ENCODE measurements around the gene RABL3.
"Not testable (repeated sequence)": the region's sequence is repeated elsewhere in the genome, so short reads cannot be mapped to it uniquely, and the experiment has no call there.

RABL3 gene, protein sequence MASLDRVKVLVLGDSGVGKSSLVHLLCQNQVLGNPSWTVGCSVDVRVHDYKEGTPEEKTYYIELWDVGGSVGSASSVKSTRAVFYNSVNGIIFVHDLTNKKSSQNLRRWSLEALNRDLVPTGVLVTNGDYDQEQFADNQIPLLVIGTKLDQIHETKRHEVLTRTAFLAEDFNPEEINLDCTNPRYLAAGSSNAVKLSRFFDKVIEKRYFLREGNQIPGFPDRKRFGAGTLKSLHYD

DNA sequence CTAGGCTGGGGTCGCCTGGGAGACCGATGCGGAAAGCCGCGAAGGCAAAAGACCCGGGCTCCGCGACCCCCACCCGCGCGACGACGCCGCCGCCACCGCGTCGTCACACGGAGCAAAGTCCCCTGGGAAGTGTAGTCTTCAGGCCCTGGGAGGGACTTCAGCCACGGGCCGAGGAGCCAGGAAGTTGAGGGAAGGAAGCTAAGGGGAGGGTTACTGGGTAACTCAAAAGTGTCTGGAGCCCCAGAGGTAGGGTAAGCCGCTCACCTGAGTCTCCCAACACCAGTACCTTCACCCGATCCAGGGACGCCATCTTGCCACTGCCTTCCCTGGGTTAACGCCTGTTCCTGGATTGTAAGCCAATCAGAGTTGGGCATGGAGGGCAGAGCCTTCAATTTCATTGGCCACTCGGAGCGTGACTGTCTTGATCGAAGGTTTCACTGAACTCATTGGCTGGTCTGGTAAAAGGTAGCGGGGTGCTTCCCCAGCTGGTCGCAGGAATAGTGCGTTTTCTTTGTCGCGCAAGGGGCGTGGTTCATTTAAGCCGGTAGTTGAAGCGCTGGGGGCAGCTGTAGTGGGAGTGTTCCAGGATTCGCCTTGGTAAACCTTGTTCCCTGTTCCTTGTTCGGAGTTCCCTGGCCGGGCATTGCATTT, at the start of gene RABL3, which contains the start of gene GTF2E1:
Gene RABL3 (minus strand): TSS at position 319 of the 651 bp plus-strand sequence. CDS start 9 bp downstream, at position 310.
Gene GTF2E1 (plus strand): TSS at position 547 of the 651 bp plus-strand sequence. CDS start 7,809 bp downstream, outside the sequence.
- DNase-seq: peak; percentile 81 to 99 (median 97)

DNA sequence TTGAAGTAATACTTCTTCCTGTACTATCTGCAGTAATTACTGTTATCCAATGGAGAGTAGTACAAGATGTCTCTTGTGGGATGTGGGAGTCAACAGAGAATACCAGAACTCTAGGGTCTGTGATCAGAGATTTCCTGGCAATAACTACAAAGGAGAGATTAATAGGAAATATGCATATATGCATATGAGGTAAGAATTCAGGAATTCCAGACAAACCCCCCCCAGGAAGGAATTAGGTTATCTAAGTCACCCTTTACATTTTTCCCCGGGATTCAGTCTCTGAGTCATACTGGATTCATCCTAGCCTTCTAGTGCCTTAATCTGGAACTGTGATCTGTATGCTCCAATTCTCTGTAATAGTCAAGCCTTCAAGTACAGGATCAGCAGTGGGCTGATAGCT, 49.6 kb upstream of the RABL3 start:
- no peak for DNase-seq

DNA sequence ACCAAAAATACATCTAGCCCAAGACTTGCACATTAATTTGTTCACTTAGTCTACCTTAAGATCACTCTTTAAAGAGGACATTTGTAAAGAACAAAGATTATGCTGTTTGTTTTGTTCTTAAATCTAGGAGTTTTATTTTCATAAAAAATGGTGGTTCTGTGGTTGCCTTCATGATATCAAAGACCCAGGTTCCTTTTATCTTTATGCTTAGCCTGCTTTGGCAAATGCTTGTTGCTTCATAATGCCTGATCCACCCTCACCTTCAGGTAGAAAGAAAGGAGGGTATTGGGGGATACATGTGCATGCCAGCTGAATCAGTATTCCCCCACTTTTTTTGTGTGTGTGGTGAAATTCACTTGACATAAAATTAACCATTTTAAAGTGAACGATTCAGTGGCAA, 48.7 kb upstream of the RABL3 start:
- no peak for DNase-seq

DNA sequence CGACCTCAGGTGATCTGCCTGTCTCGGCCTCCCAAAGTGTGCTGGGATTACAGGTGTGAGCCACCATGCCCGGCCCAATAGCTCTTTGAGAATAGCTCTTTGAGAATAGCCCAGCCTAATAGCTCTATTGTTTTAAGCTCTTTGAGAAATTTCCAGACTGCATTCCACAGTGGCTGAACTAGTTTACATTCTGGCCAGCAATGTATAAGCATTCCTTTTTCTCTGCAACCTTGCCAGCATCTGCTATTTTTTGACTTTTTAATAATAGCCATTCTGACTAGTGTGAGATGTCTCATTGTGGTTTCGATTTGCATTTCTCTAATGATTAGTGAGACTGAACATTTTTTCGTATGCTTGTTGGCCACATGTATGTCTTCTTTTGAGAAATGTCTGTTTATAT, 43.5 kb upstream of the RABL3 start:
- not testable (repeated sequence) for DNase-seq

DNA sequence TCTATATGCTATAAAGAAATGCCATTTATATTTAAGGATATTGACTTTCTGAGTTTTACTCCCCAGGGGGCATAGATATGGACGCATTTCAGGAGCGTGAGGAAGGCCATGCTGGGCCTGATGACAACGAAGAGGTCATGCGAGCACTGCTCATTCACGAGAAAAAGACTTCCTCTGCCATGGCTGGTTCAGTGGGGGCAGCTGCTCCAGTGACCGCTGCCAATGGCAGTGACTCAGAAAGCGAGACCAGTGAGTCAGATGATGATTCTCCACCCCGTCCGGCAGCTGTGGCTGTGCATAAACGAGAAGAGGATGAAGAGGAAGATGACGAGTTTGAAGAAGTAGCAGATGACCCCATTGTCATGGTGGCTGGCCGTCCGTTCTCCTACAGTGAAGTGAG, 38.7 kb upstream of the RABL3 start:
- DNase-seq: no peak

DNA sequence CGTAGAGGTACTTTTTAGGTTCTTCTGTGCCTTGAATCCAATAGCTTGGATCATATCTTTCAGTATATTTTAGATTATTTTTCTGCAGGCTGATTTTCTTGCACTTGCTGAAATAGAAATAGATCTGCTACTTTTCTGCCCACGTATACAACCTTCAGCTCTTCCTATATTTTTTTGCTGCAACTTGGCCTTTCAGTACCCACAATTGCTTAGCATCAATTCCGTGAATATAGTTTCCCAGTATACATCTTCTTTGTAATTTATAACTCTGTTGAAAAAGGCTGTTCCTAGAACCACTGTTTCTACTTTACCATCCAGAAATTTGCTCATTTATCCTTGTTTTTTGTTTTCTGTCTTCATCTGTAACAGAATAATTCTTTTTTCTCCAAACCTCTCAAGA, 36.5 kb upstream of the RABL3 start:
- DNase-seq: no peak

DNA sequence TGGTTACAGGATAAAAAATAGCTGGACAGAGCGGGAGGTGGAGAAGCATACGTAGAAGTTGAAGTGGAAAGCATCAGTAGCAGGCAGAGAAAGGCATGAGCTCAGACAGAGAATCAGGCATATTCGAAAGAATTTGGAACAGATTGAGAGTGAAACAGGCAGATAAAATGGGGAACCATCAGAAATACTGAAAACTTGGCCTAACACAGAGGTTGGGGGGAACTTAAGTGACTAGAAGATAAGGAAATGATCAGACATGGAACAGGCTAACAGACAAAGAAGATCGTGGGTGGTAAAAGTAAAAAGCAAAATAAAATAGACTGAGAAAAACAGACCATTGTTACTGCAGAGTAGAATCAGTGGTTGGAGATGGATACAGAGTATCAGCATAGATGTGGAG, 33.1 kb upstream of the RABL3 start:
- no peak for DNase-seq

DNA sequence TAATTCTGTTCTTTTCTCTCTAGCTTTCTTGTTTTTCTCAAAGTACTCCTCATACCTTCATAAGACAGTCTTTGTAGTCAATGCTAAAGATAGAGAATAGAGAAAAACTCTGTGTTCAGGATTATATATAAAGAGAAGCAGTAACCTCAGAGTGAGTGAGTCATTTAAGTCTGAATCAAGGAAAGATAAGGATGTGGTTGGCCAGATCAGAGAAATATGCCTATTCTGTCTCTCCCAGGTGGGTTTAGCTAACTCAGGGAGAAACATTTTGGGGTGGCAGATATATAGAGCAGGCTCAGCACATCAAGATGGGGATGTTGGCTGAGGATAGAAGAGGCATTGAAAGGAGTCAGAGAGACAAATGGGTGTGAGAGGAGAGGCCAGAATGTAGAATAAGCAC, 31.6 kb upstream of the RABL3 start:
- no peak for DNase-seq

DNA sequence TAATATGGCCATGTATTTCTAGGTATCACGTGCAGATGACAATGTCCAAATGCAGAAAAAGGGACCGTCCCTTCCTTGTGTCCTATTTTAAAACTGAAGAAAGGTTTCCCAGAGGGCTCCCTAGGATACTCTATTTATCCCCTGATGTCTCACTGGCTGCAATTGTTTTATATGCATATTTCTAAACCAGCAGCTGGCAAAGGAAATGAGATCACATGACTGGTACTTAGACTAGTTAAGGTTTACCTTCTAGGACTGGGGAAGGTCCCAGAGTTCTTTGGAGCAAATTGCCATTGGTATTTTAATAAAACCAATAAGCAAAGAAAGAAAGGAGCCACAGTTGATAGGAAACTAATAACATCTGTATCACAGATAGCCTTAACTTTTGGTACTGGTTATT, 29.8 kb upstream of the RABL3 start:
- DNase-seq: no peak

DNA sequence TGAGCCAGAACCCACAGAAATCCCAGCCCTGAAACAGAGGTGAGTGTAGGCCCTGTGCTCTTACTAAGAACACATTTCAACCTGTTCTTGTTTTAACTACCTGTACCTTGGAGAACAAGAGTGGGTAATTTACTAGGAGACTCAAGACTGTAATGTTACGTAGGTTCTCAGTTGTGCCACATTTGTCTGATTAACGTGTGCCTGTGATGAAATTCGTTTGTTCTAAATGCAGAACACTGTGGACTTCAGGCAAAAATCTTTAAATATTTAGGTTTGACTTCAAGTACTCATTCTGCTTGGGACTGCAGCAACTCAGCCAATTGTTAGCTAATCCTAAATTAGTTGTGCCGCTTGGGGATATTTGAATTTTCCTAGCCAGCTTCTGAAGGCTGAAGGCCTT, 28.6 kb upstream of the RABL3 start:
- no peak for DNase-seq

DNA sequence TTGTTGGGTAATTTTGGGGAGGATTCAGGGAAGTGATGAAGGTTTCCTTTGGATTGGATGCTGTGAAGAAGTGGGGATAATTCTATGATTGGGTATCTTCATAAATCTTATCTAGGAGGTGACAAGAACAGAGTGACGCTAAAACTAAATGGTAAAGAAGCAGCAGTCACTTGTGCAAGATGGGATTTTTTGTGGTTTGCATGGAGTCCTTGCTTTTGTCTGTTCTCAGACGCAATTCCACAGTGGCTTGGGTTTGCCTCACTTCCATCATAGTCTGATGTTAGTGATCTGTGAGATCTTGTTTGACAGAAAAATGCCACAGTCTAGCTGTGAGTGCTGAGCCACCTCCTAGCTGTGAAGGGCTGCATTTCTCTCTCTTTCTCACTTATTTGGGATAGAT, 27.1 kb upstream of the RABL3 start:
- DNase-seq: no peak

DNA sequence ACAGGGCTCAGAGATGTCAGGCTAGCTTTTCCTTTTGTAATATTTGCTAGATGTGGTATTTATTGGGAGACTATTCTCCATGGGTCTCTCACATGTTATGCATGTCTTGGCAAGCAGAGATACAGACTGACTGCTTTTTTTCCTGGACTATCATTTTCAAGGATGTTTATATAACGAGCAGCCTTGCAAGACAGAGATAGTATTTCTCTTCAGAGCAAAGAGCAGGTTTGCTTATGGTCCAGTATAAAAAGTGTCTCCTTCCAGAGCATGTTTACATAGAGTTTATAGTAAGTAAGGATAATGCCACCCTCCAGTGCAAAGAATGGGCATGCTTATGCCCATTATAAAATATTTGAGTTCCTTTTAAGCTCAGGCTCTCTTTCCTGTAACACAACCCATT, 24.8 kb upstream of the RABL3 start:
- peak in 1 of 14 donors; percentile 48 for DNase-seq

DNA sequence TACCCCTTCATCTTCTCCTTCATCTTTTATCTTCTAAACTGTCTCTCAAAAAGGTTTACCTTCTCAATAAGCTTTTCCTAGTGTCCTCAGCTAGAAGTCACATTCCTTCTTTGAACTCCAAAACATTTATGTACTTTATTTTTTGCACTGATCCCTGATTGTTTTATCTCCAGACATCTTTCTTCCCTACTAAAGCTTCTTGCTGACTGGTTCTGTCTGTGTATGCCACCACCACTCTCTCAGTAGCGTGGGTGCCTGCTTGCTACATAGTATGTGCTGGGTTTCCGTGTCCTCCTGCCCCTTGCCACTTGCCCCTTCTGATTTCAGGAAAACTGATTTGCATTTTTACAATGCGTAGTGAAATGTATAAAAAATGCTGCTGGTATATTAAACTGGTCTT, 24.3 kb upstream of the RABL3 start:
- DNase-seq: peak in 1 of 14 donors; percentile 45

DNA sequence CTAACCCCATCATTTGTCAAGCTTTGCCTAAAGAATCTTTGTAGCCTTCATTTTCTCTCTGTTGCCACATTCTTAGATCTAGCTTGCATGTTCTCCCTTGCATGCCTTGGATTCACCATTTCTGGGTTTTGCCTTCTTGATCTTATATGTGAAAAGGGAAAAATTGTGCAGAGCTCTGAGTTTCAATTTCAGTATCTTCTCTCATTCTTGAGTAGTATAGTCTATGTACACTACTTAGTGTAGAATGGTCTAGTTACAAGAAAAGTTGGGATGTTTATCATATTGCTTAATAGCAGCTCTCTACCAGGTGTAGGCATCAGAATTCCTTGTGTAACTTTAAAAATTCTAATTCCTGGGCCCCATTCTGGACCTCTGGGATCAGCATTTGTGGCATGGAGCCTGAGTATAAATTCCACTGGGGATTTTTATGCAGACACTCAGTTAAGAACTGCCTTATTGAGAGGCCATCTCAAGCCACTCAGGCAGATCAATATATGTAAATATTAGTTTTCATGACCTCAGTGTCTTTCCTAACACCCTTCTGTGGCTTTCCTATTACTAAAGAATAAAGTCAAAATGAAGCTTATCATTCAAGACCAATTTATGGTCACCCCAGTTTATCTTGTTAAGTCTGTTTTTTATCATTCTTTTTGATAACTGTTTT, 23.6 kb upstream of the RABL3 start:
- DNase-seq: no peak

DNA sequence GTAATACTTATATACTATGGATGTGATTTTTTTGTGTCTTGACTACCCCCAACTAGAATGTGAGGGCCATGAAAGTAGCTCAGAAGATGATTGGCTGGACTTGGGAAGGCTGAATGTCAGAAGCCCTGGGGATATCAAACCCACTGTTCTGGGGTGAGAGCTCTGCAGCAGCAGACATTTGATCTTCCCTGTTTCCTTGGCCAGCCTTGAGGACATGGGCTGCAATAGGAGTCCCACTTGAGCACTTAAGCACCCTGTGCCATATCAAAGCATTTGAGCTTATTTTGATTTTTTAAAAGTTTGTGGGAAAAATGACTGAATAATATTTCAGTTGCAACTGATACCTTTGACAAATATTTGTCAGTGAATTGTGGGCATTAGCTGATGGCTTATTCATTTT, 21.9 kb upstream of the RABL3 start:
- DNase-seq: no peak

DNA sequence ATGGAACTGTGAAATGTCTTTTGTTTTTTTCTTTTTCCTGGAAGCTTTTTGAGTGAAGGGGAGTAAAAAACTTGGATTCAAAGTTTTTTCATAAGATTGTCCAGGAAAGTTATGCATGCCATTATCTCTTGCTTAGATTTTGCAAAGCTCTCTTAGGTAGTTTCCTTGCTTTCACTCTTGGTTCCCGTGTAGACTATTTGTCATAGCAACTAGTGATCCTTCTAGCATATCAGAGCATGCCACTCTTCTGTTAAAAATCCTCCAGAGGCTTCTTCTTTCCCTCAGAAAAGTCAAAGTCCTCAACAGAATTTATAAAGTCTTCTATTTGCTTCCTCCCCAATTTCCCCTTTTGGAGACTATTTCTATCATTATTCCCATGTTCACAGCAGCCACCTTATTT, 21.3 kb upstream of the RABL3 start:
- DNase-seq: no peak

DNA sequence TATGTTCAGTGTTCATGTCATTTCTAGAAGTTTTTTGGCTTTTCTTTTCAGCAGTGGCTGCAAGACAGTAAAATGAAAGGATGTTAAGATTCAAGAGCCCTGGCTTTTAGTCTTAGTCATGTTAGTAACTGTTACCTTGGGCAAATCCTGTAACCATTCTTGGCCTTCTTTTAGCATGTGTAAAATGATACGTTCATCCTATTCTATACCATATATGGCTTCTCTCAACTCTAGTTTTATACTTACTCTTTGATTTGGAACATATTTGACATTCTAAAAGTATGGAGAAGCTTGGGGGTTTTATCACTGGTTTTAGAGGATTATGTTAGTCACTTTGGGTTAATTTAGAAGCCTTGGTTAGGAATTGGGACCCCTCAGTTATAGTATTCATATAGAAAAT, 20.3 kb upstream of the RABL3 start:
- no peak for DNase-seq

DNA sequence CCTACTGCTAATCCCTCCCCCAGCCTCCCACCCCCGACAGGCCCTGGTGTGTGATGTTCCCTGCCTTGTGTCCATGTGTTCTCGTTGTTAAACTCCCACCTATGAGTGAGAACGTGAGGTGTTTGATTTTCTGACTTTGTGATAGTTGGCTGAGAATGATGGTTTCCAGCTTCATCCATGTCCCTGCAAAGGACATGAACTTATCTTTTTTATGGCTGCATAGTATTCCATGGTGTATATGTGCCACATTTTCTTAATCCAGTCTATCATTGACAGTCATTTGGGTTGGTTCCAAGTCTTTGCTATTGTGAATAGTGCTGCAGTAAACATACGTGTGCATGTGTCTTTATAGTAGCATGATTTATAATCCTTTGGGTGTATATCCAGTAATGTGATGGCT, 16.2 kb upstream of the RABL3 start:
- DNase-seq: not testable (repeated sequence)

DNA sequence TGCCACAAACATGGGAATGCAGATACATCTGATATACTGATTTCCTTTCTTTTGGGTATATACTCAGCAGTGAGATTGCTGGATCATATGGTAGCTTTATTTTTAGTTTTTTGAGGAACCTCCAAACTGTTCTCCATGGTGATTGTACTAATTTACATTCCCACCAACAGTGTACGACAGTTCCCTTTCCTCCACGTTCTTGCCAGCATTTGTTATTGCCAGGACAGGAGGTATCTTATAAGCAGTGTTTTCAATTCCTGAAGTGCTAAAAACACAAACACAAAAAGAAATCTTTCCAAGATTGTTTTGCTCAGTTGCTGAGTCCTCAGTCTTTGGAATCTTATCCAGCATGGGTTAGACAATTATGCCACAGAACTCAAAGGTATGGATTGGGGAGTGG, 13.7 kb upstream of the RABL3 start:
- no peak for DNase-seq

DNA sequence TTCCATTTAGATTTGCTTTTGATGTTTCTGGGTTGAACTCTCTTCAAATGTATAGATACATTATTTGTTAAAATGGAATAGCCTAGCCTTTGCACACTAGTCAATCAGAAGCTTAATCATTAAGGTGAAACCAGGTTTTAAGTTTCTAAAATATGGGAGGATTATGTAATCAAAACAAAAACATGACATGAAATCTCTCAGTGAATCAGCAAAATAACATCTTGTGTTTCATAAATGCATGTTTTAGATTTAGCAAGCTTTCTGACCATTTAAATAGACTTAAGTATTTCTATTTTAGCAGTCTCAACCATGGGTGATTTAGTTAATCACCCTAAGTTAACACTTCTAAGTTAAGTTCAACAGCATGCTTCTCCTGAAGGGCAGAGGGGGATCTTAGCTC, 11.5 kb upstream of the RABL3 start:
- DNase-seq: no peak

DNA sequence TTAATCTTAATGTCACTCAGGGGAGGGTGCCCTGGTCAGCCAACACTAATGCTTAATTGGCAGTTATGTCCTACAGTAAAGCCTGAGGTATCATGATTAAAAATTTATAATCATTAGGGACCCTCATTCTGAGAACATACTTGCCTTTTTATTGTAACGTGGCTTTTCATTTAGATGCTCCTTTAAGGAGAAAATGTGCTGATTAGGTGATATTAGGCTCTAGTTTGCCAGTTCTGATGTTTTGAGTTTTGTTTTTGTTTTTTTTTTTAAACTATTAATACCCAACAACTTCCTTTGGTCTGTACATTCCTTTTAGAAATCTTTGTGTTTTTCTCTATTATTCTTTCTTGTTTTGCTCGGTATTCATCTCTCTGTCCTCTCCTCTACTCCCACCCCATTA, 10.5 kb upstream of the RABL3 start:
- no peak for DNase-seq

DNA sequence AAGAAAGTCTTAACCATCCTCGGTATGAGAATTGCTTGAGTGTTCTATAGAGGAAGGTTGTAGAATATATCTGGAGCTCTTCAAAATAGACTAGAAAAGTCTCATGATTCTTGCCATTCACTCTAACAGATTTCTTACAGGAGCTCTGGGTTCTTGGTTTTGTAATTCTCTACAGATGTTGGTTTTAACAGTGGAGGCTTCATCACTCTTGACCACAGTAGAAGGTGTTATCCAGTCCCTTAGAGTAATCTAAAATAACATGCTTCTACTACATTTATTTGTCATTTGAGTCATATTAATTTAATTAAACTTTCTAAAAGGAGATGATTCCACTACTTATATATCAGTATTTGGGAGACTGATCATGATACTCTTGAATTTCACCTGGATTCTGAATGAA, 9.9 kb upstream of the RABL3 start:
- no peak for DNase-seq

DNA sequence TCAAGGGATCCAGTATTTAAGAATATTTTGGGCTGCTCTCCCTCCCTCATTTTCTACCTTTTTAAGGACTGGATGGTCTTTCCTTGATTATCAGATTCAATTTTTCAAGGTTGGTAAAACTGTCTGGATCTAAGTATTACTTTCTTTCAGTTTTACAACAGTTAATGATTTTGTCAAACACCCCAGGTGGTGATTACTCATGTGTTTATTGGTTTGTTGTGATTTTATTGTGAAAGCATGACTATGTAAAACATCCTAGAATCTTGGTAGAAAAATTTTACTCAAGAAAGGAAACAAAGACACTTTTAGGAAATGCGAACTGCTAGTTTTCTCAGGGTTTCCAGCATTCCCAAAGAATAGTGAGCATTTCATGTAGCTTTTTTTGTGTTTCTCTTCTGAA, 7.5 kb upstream of the RABL3 start:
- no peak for DNase-seq

DNA sequence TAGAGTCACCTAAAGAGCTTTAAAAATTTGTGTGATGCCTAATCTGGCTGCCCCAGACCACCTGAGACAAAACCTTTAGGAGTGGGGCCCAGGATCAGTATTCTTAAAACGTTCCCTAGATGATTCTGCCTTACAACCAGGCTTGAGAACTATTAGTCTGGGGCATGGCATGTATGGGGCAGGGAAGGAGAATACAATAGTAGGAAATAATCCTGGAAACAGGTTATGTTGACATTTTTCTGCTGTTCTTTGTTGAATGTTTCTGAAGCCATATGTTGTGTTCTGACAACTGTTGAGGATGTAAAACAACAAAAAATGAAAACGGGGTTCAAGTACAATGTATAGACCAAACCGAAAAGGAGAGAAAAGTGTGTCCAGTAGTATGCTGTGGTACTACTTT, 3.1 kb upstream of the RABL3 start:
- no peak for DNase-seq
